ENCODE measurements around the gene TSEN2.
"Not testable (repeated sequence)": the region's sequence is repeated elsewhere in the genome, so short reads cannot be mapped to it uniquely, and the experiment has no call there.

The TSEN2 gene

GRCh38 chr3:12541625-12542024 lies 57.3 kb downstream of the TSEN2 start:
- H2AFZ ChIP-seq (ENCODE audit: low read depth, low read length, severe bottlenecking): no peak overlapping the region
- no peaks in the 10 kb centered on the region for H3K9me3 ChIP-seq (ENCODE audit: insufficient read depth, low read length)
- H4K20me1 ChIP-seq (ENCODE audit: low read depth, low read length): no peaks in the 10 kb centered on the region
- H3K27me3 ChIP-seq (ENCODE audit: low read length): no peaks in the 10 kb centered on the region
- no peak overlapping the region for H3K27ac ChIP-seq (ENCODE audit: low read depth, low read length)
- no peaks in the 10 kb centered on the region for H3K79me2 ChIP-seq (ENCODE audit: insufficient read depth, low read length)
- H3F3A ChIP-seq (ENCODE audit: insufficient read depth): no peaks in the 10 kb centered on the region
- no peak overlapping the region for H3K9ac ChIP-seq (ENCODE audit: low read length)
- no peak overlapping the region for H3K4me2 ChIP-seq (ENCODE audit: low read depth, low read length, poor library complexity, severe bottlenecking)
- H3K9me2 ChIP-seq (replicated peaks; ENCODE audit: insufficient read depth, low read length): no peaks in the 10 kb centered on the region
- TF ChIP-seq CTCF (IDR thresholded peaks at IDR 0.05; ENCODE audit: insufficient read depth, low read length, poor library complexity, severe bottlenecking) (no peak), EZH2phosphoT487 (conservative IDR thresholded peaks at IDR 0.05; ENCODE audit: low read length) (no peak)
- H3K36me3 ChIP-seq (ENCODE audit: low read length): no peaks in the 10 kb centered on the region
- H3K4me3 ChIP-seq (ENCODE audit: insufficient read depth, low read length, poor library complexity, severe bottlenecking): no peak overlapping the region

DNA sequence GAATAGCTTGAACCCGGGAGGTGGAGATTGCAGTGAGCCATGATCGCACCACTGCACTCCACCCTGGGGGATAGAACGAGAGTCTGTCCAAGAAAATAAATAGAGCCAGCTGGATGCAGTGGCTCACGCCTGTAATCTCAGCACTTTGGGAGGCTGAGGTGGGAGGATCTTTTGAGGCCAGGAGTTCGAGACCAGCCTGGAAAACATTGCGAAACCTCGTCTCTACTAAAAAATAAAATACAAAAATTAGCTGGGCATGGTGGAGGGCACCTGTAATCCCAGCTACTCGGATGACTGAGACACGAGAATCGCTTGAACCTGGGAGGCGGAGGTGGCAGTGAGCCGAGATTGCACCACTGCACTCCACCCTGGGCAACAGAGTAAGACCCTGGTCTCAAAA lies 59.2 kb downstream of the TSEN2 start:
- not testable (repeated sequence) for H4K20me1 ChIP-seq (ENCODE audit: low read depth, low read length); H3K27ac ChIP-seq (ENCODE audit: low read depth, low read length); H3K9me2 ChIP-seq (replicated peaks; ENCODE audit: insufficient read depth, low read length); H3K4me2 ChIP-seq (ENCODE audit: low read depth, low read length, poor library complexity, severe bottlenecking); H2AFZ ChIP-seq (ENCODE audit: low read depth, low read length, severe bottlenecking); H3K27me3 ChIP-seq (ENCODE audit: low read length); H3K9me3 ChIP-seq (ENCODE audit: insufficient read depth, low read length); H3K79me2 ChIP-seq (ENCODE audit: insufficient read depth, low read length); H3K36me3 ChIP-seq (ENCODE audit: low read length); H3K4me3 ChIP-seq (ENCODE audit: insufficient read depth, low read length, poor library complexity, severe bottlenecking); H3K9ac ChIP-seq (ENCODE audit: low read length); H3F3A ChIP-seq (ENCODE audit: insufficient read depth)

- no peak for TF ChIP-seq EZH2phosphoT487 (conservative IDR thresholded peaks at IDR 0.05; ENCODE audit: low read length)
- no peak for TF ChIP-seq CTCF (IDR thresholded peaks at IDR 0.05; ENCODE audit: insufficient read depth, low read length, poor library complexity, severe bottlenecking)
- Histone ChIP-seq H3F3A (ENCODE audit: insufficient read depth) (no peaks in the 10 kb centered on the region), H4K20me1 (ENCODE audit: low read depth, low read length) (no peaks in the 10 kb centered on the region), H3K36me3 (ENCODE audit: low read length) (no peaks in the 10 kb centered on the region), H3K9ac (ENCODE audit: low read length) (no peak overlapping the region), H3K79me2 (ENCODE audit: insufficient read depth, low read length) (no peaks in the 10 kb centered on the region), H3K4me3 (ENCODE audit: insufficient read depth, low read length, poor library complexity, severe bottlenecking) (no peak overlapping the region), H3K9me2 (replicated peaks; ENCODE audit: insufficient read depth, low read length) (no peaks in the 10 kb centered on the region), H3K4me2 (ENCODE audit: low read depth, low read length, poor library complexity, severe bottlenecking) (no peak overlapping the region), H3K9me3 (ENCODE audit: insufficient read depth, low read length) (no peaks in the 10 kb centered on the region), H2AFZ (ENCODE audit: low read depth, low read length, severe bottlenecking) (no peak overlapping the region), H3K27ac (ENCODE audit: low read depth, low read length) (no peak overlapping the region), H3K27me3 (ENCODE audit: low read length) (no peaks in the 10 kb centered on the region)
Observed at GRCh38 chr3:12544652-12545472, 60.6 kb downstream of the TSEN2 start.

- no peak within 1 kb of the TSS for H3K9ac ChIP-seq (ENCODE audit: low read length)
- H3K36me3 ChIP-seq (ENCODE audit: low read length): no peaks in the 10 kb centered on the region
- no peaks in the 10 kb centered on the region for H3K9me2 ChIP-seq (replicated peaks; ENCODE audit: insufficient read depth, low read length)
- TF ChIP-seq CTCF (IDR thresholded peaks at IDR 0.05; ENCODE audit: insufficient read depth, low read length, poor library complexity, severe bottlenecking) (no peak), EZH2phosphoT487 (conservative IDR thresholded peaks at IDR 0.05; ENCODE audit: low read length) (no peak)
- H3K4me2 ChIP-seq (ENCODE audit: low read depth, low read length, poor library complexity, severe bottlenecking): no peak within 1 kb of the TSS
- H3F3A ChIP-seq (ENCODE audit: insufficient read depth): no peaks in the 10 kb centered on the region
- no peaks in the 10 kb centered on the region for H3K27me3 ChIP-seq (ENCODE audit: low read length)
- H4K20me1 ChIP-seq (ENCODE audit: low read depth, low read length): no peaks in the 10 kb centered on the region
- no peak within 1 kb of the TSS for H2AFZ ChIP-seq (ENCODE audit: low read depth, low read length, severe bottlenecking)
- no peak within 1 kb of the TSS for H3K27ac ChIP-seq (ENCODE audit: low read depth, low read length)
- no peaks in the 10 kb centered on the region for H3K79me2 ChIP-seq (ENCODE audit: insufficient read depth, low read length)
- no peaks in the 10 kb centered on the region for H3K9me3 ChIP-seq (ENCODE audit: insufficient read depth, low read length)
- no peak within 1 kb of the TSS for H3K4me3 ChIP-seq (ENCODE audit: insufficient read depth, low read length, poor library complexity, severe bottlenecking)
Observed at GRCh38 chr3:12545473-12545791, 61.2 kb downstream of the TSEN2 start, which contains the start of gene MKRN2OS. Gene MKRN2OS (minus strand): TSS chr3:12545499. CDS start chr3:12545464, 35 bp downstream.
